Fibroblast of the aortic adventitia (primary cell): Measurements from ENCODE around the gene LDAF1. TPM values are rescaled to one million over a fixed set of nuclear protein-coding genes. Genes with fewer than 3 reads are reported as not detected.

Experiments
- DNase-seq: peaks from one replicate; pipeline ENCODE4 v3.0.0-alpha.2; 2010; ENCODE audit warnings: low read depth
- H3K4me3 ChIP-seq: 2 replicates; pipeline ENCODE4 v1.5.1; 2011; ENCODE audit warnings: low read depth, mild to moderate bottlenecking, control low read depth, low read length, moderate library complexity
- total RNA-seq: library from RNA; depleted of rRNA; stranded (reverse); fragments of >200 nt; gene quantifications from 2 replicates; pipeline ENCODE4 v1.2.3, GENCODE V29; 2012; ENCODE audit warnings: low replicate concordance
- TF ChIP-seq, protein P1 (sequence below): IDR thresholded peaks from 2 replicates; pipeline ENCODE4 v1.5.1; 2011; ENCODE audit warnings: mild to moderate bottlenecking, low read length, control low read depth, inconsistent platforms; ENCODE audit not compliant: insufficient read depth

Gene LDAF1
- total RNA-seq, 1 donor = 73.6 TPM

DNA sequence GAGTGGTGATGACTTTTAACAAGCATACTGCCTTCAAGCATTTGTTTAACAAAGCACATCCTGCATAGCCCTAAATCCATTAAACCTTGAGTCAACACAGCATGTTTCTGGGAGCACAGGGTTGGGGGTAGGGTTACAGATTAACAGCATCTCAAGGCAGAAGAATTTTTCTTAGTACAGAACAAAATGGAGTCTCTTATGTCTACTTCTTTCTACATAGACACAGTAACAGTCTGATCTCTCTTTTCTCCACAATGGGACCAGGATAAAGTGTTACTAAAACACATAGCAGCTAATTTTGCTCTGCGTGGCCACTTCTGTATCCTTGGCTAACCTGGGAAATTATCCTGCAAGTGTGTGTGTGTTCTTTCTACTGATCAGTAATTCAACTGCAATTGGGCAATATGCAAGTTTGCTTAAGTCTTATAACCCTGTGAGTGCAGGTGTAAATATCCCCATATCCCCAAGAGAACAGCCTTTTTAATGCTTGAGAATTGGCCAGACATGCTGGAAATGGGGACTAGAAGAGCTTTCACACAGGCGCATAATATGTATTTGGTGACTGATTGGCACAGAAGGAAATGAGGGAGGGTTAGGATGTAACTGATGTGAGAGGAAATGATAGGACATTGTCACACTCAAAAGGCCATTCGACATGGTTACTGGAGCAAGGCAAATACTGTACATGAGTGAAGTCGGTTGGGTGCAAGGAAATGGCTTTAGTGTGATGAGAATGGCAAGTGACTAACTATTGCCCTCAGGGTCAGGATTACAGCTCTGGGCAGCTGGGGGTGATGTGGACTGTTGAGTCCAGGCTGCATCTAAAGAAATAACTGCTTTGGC lies 64.2 kb downstream of the LDAF1 start:
- H3K4me3 ChIP-seq = no peak overlapping the region
- no peak for DNase-seq
- TF ChIP-seq, protein P1, sequence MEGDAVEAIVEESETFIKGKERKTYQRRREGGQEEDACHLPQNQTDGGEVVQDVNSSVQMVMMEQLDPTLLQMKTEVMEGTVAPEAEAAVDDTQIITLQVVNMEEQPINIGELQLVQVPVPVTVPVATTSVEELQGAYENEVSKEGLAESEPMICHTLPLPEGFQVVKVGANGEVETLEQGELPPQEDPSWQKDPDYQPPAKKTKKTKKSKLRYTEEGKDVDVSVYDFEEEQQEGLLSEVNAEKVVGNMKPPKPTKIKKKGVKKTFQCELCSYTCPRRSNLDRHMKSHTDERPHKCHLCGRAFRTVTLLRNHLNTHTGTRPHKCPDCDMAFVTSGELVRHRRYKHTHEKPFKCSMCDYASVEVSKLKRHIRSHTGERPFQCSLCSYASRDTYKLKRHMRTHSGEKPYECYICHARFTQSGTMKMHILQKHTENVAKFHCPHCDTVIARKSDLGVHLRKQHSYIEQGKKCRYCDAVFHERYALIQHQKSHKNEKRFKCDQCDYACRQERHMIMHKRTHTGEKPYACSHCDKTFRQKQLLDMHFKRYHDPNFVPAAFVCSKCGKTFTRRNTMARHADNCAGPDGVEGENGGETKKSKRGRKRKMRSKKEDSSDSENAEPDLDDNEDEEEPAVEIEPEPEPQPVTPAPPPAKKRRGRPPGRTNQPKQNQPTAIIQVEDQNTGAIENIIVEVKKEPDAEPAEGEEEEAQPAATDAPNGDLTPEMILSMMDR = no peak

DNA sequence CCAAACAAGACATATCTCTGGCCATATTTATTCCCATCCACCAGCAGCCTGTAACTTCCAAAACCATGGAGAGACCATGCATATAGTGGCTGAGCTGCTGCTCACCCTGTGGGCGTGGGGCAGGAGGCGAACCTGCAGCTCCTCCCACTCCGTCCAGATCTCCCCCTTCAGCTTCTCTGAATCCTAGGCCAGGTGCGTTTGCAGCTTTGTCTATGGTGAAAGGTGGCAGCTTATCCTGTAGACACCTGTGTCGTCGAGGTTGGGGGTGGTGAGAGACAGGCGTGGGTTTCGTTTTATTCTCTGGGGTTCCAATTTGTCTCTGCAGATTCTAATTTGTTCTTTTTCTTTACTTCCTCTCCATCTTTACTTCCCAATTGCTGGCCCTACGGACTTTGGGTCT lies 65.3 kb downstream of the LDAF1 start:
- no peak for DNase-seq
- TF ChIP-seq, protein P1 = no peak
- no peak overlapping the region for H3K4me3 ChIP-seq

DNA sequence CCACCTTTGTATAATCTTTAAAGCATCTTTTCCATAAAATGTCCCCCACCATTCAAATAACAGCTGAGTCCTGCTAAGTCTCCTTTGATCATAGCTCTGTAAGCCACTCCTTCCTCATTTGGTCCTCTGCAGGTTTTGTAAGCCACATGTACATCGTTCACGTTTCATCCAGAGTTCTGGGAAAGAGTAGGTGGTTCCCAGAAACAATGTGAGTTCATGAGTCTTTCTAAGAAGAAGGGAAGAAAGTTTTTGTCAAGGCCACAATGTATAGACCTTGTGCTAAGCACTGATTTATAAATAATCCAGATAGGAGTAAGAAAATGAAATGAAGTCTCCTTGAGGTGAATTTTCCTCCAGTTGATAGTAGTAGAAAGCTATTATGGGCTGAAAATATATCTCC lies 66.3 kb downstream of the LDAF1 start:
- no peak for DNase-seq
- TF ChIP-seq, protein P1 = no peak
- H3K4me3 ChIP-seq = no peak overlapping the region

DNA sequence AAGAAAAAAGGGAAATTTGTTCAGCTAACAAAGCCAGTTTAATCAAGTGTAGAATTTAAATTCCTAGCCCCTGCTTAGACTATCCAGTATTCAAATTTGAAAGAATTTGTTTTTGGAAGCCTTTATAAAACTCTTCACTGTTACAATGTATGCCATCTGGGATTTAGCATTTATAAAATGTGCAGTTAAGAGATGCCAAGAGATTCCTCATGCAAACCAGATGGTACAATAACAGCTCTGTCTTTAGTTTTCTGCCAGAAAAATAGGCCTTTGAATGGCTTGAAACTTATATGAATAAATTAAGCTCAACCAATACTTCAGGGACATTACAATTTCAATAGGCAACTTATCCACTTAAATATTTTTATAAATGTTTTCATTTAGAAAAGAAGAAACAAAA lies 68.3 kb downstream of the LDAF1 start:
- DNase-seq = no peak
- TF ChIP-seq, protein P1 = no peak
- H3K4me3 ChIP-seq = no peak overlapping the region

DNA sequence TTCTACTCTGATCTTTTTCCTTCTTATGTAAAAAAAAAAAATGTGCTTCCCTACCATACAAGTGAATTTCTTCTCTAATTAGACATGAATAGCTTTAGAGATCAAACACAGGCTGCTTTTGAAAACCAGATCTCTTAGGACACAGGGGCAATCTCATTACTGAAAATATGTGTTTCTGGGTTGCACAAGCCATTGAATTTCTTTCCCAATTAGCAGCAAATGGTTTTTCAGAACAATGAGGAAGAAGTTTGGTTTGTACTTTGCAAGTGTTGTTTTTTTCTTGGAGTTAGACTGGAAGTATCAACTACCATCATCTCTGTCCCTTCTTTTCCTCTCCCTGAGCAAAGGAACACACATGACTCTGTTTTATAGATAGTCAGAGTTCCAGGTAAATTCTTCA lies 69.4 kb downstream of the LDAF1 start:
- H3K4me3 ChIP-seq = no peak overlapping the region
- no peak for DNase-seq
- TF ChIP-seq, protein P1 = no peak

DNA sequence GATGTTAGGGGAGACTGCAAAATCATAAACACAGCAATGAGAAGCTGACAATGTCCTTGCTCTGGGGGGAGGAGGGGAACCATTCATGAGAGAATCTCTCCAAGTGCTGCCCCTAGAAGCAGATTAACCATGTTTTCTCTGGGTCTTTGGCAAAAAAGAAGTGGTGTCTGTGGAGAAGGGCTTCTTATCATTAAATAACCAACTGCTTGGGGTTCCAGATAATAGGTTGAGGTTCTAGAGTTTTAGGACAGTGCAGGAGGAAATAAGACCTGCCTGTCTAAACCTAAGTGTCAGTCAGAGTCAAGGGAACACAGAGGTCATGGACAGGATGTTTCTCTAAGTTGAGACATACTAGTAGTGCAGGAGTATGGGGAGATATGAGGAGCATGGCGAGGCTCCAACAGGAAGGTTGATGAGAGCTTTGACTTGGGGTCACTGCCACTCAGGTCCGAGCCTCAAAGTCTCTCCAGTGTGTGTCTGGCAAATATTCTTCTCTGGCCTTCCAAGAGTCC lies 69.9 kb downstream of the LDAF1 start:
- no peak for DNase-seq
- no peak overlapping the region for H3K4me3 ChIP-seq
- TF ChIP-seq, protein P1 = no peak

Other genes starting within 250 kb of the LDAF1 start
- not detected in 2 replicates for gene DNAH3, start 7.8 kb upstream of the LDAF1 start, total RNA-seq
- gene ZP2, start 52.9 kb downstream of the LDAF1 start, total RNA-seq = not detected in 2 replicates
- gene ANKS4B, start 75.0 kb downstream of the LDAF1 start, total RNA-seq = not detected in 2 replicates
- gene CRYM, start 119.6 kb downstream of the LDAF1 start, total RNA-seq = 2.0 and 2.8 TPM in 2 replicates